ENCODE results near the gene MYH15.

MYH15 gene

GRCh38 chr3:108510496-108510895 is at the start of gene MYH15:
Gene MYH15, minus strand, starts transcription at chr3:108510596. Its CDS starts 66 bp downstream, at chr3:108510530.
- no peak for DNase-seq (ENCODE audit: low read depth in 2 of 3, low spot score in 2 of 3)

DNA sequence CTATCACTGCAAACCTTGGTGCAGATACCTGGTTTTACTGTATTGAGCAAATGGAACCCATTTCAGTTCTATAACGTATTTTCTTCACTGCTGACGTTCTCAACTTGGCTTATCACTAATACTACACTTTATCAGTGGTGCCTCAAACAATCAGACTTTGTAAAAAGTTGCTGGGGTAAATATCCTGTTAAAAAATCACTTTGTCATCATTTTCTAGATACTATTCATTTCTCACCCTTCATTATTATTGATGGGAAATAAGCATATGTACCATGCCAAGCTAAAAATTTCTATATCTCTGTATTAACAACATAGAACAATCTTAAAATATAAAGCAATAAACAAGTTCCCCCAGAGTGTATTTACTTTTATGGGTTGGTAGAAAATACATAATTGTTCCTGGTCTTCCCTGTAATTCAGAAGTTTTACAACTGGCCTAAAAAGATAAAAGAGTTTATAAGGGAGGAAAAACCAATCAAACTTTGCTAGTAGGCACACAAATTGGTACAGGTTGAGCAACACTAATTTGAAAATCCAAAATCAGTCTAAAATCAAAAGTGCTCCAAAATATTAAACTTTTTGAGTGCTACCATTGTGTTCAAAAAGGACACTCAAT is 45.7 kb upstream of the MYH15 start:
- no peak for DNase-seq (ENCODE audit: low read depth in 2 of 3, low spot score in 2 of 3)

- DNase-seq (ENCODE audit: low read depth in 2 of 3, low spot score in 2 of 3): no peak
These were observed 44.6 kb upstream of the MYH15 start for GRCh38 chr3:108554913-108555571.

DNA sequence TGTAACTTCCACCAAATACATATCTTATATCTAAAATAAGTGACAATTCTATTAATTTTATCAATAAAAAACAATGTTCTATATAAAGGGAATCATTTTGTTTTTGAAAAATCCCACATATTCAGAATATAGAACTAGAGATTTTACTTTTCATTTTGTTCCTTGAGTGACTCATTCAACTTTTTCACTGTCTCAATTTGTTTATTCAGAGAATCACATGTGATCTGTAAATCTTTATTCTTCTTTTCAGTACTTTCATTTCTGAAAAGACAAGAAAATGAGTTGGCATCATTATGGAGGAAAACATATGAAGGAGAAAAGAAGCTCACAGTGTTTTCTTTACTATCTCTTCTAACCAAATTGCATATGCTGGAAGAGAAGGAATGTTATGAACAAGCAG is 43.8 kb upstream of the MYH15 start:
- no peak for DNase-seq (ENCODE audit: low read depth in 2 of 3, low spot score in 2 of 3)

- DNase-seq (ENCODE audit: low read depth in 2 of 3, low spot score in 2 of 3): no peak
These were observed 42.1 kb upstream of the MYH15 start for GRCh38 chr3:108552267-108553159.

DNA sequence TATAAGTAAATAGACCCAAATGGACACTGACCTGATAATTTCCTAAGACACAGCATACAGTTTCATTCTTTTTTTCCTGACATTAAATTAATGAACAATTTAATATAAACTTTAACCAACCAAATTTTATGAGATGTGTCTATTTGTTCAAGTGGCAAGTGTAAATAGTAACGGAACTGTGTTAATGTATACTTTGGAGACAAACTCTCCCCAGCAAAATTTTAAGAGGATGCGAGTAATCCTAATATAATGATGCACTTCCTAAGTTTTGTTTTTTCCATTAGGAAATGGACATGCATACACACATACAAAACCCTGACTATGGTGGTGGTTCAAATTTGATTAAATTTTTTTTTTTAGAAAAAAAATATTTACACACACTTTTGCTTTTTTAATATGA is 38.5 kb upstream of the MYH15 start:
- no peak for DNase-seq (ENCODE audit: low read depth in 2 of 3, low spot score in 2 of 3)

DNA sequence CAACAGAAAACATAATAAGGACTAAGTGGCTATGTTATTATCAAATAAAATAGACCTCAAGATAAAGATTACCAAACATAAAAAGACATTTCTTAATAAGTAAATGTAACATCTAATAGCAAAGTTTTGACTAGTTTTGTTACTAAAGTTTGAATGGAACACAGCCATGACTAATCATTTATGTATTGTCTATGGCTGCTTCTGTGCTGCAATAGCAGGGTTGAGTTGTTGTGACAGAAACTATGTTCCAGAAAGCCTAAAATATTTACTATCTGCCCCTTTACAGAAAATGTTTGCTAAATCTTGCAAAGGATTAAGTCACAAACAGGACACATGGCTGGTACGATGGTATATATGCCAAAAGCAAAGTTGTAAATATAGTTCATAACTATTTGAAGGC is 37.9 kb upstream of the MYH15 start:
- DNase-seq (ENCODE audit: low read depth in 2 of 3, low spot score in 2 of 3): no peak

GRCh38 chr3:108546692-108547091 is 36.3 kb upstream of the MYH15 start:
- DNase-seq (ENCODE audit: low read depth in 2 of 3, low spot score in 2 of 3): no peak

GRCh38 chr3:108546247-108546646 is 35.9 kb upstream of the MYH15 start:
- no peak for DNase-seq (ENCODE audit: low read depth in 2 of 3, low spot score in 2 of 3)

GRCh38 chr3:108538083-108538482 is 27.7 kb upstream of the MYH15 start:
- no peak for DNase-seq (ENCODE audit: low read depth in 2 of 3, low spot score in 2 of 3)

DNA sequence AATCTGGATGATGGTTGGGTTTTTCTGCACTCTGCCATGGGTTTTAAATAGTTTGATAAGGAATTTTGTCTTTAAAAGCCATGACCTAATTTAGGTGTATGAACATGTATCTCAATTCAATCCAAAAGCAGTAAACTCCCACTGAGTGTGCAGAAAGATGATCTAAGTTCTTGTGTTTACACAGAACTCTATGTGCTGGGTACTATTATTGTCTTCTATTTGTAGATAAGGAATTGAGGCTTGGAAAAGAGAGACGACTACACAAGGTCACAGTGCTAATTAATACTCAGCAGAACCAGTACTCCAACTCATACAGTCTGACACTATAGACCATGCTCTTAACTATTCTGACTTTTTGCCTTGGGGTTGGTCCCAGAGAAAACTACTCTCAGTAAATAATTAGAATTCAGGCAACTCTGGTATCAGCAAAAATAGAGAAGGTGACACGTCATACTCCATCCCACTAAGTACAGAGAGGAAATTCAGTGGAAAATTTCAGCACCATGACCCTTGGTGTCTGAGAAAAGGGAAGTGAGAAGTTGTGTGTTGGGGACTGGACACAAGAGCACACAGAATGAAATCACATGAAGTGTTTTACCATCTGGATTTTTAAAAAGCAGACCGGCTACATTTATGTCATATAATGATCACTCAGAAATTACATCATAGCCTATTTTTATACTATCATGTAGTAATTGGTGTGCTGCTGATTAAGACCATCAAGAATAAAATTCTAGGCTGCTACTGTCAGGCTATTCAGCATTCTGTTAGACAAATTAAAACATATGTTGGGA is 18.3 kb upstream of the MYH15 start:
- no peak for DNase-seq (ENCODE audit: low read depth in 2 of 3, low spot score in 2 of 3)

DNA sequence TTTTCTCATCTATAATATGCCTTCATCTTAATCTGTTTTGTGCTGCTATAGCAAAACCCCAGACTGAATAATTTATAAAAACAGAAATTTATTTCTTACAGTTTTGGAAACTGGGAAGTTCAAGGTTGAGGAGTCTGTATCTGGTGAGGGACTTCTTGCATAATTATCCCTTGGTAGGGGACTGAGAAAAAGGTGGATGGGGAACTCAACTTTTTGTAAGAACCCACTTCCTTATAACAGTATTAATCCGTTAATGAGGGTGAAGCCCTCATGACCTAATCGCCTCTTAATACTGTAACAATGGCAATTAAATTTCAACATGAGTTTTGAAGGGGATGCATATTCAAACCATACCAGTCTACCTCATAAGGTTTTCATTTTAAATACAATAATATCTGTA is 17.4 kb upstream of the MYH15 start:
- no peak for DNase-seq (ENCODE audit: low read depth in 2 of 3, low spot score in 2 of 3)

DNA sequence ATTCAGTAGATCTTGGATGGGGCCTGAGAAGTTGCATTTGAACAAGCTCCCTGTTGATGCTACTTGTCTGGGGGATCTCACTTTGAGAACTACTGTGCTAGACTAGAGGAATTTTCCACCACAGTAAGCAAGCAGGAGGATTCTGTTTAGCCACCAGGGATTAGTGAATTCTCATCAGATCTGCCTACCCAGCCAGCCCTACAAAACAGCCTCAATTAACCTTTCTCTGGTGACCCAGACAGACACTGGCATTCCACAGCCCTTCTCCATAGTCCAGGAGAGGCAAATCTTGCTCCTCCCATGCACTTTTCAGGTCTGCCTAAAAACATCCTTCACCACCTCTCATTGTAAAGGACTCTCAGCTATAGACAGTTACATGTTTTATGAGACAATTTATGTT is 16.7 kb upstream of the MYH15 start:
- no peak for DNase-seq (ENCODE audit: low read depth in 2 of 3, low spot score in 2 of 3)

- no peak for DNase-seq (ENCODE audit: low read depth in 2 of 3, low spot score in 2 of 3)
These were observed 15.6 kb upstream of the MYH15 start for GRCh38 chr3:108525971-108526370.

GRCh38 chr3:108525256-108525655 is 14.9 kb upstream of the MYH15 start:
- no peak for DNase-seq (ENCODE audit: low read depth in 2 of 3, low spot score in 2 of 3)

DNA sequence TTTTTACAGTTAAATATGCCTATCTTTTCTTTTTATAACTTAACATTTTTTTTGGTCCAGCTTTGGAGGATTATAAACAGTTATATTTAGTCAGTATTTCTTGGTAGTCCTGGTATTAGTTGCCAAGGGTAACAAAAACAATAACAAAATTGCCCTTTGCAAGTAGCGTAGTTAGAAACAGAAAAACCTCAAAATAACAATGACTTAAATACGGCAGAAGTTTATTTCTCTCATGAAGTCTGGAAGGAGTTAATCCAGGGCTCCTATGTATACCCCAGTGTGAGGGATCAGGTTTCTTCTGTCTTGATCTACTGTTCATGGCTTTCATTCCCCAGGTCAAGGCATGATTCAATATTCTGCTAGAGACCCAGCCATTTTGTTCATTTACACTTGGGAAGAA is 14.1 kb upstream of the MYH15 start:
- no peak for DNase-seq (ENCODE audit: low read depth in 2 of 3, low spot score in 2 of 3)

- no peak for DNase-seq (ENCODE audit: low read depth in 2 of 3, low spot score in 2 of 3)
These were observed 8.5 kb upstream of the MYH15 start for GRCh38 chr3:108518895-108519294.

- DNase-seq (ENCODE audit: low read depth in 2 of 3, low spot score in 2 of 3): no peak
These were observed 6.5 kb upstream of the MYH15 start for GRCh38 chr3:108516881-108517280.

DNA sequence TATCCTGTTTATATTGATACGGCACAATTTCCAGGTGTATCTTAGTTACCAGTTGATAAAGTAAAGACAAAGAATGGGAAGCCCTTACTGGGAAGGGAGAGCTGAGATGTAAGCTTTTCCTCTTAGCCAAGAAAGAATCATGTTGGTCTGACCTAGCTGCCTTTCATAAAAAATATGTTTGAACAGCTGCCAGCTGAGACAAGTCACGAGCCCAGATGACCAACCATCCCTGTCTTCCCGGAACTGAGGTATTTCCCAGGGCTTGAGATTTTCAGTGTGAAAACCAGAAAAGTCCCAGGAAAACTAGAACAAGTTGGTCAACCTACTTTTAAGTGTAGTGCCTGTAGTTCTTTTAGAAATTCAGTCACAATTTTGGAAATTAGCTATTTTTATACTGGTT is 3.6 kb upstream of the MYH15 start:
- no peak for DNase-seq (ENCODE audit: low read depth in 2 of 3, low spot score in 2 of 3)

DNA sequence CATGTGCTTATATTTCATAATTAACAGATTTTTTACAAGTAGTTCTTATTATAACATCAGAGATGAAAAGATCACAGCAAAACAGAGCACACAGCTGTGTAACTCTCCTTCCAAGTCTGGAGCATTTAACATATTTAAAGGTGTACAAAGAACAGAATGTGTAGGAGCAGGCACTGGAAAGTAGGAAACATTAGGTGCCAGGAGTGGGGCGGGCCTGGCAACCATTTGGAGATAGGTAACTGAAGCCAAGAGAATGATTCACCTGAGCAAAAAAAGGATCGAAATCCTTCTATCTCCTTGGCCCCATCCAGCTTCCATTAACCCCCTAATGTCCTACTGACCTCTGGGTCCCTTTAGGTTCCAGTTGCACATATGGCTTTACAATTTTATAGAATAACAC is 2.3 kb upstream of the MYH15 start:
- no peak for DNase-seq (ENCODE audit: low read depth in 2 of 3, low spot score in 2 of 3)

DNA sequence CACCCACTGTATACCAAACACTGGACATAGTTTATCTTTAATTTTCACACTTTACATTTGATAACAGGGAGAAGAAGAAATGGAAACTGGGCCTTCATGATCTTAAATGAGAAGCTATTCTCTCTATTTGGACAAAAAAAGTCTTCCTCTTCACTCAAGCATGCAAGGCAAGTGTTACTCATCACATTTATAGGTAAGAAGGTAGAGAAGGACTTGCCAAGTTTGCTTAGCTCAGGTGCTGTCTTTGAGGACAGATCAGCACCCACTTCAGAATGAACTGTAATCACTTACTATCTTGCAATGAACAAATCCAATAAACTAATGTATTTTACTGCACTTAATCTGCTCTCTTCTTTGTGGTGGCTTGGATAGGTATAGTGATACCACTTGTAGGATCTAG is 1.1 kb upstream of the MYH15 start:
- DNase-seq (ENCODE audit: low read depth in 2 of 3, low spot score in 2 of 3): no peak

Data from activated CD8-positive, alpha-beta memory T cell treated with anti-CD3 and anti-CD28 coated beads for 48 hours (primary cell).